HL-60 (cell line): ENCODE data around the gene IARS1.

Experiments used
- CTCF ChIP-seq: IDR thresholded peaks from one replicate; pipeline ENCODE4 v1.5.1; 2011; ENCODE audit warnings: low read length, control low read depth, inconsistent platforms; ENCODE audit not compliant: insufficient read depth
- GABPA ChIP-seq: IDR thresholded peaks from 2 replicates; pipeline ENCODE4 v1.6.1; 2012; ENCODE audit warnings: low read depth
- POLR2AphosphoS5 ChIP-seq: IDR thresholded peaks from 2 replicates; pipeline ENCODE4 v1.6.1; 2012; ENCODE audit warnings: low read depth
- TF ChIP-seq, protein P1 (sequence below): IDR thresholded peaks from 2 replicates; pipeline ENCODE4 v1.6.1; 2012; ENCODE audit warnings: low read depth; ENCODE audit not compliant: insufficient replicate concordance

DNA sequence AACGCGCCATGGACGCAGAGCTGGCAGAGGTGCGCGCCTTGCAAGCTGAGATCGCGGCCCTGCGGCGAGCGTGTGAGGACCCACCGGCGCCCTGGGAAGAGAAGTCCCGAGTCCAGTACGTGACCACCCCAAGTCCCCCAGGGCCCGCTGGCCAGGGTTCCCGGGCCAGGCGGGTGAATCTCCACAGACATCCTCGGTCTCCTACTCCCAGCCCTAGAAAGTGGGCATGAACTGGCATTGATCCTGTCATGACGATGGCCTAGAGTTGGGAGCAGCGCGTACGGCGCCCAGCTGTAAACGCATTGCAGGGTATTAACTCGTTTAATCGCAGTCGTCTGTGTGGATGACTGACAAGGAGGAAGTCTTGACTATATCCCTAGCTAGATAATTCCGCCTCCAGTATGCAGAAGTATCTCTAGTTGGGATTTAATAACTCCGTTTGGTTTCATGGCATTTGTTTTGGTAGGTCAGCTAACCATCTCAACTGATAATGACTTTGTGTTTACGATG is 32.5 kb upstream of the IARS1 start:
- TF ChIP-seq CTCF = no peak
- TF ChIP-seq, protein P1, sequence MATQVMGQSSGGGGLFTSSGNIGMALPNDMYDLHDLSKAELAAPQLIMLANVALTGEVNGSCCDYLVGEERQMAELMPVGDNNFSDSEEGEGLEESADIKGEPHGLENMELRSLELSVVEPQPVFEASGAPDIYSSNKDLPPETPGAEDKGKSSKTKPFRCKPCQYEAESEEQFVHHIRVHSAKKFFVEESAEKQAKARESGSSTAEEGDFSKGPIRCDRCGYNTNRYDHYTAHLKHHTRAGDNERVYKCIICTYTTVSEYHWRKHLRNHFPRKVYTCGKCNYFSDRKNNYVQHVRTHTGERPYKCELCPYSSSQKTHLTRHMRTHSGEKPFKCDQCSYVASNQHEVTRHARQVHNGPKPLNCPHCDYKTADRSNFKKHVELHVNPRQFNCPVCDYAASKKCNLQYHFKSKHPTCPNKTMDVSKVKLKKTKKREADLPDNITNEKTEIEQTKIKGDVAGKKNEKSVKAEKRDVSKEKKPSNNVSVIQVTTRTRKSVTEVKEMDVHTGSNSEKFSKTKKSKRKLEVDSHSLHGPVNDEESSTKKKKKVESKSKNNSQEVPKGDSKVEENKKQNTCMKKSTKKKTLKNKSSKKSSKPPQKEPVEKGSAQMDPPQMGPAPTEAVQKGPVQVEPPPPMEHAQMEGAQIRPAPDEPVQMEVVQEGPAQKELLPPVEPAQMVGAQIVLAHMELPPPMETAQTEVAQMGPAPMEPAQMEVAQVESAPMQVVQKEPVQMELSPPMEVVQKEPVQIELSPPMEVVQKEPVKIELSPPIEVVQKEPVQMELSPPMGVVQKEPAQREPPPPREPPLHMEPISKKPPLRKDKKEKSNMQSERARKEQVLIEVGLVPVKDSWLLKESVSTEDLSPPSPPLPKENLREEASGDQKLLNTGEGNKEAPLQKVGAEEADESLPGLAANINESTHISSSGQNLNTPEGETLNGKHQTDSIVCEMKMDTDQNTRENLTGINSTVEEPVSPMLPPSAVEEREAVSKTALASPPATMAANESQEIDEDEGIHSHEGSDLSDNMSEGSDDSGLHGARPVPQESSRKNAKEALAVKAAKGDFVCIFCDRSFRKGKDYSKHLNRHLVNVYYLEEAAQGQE = no peak
- TF ChIP-seq GABPA = no peak
- TF ChIP-seq POLR2AphosphoS5 = no peak
